ENCODE measurements around the gene TXNDC11. TPM values are rescaled to one million over a fixed set of nuclear protein-coding genes. Genes with fewer than 3 reads are reported as not detected.

Gene TXNDC11
- total and polyA plus RNA-seq, 9 of the 15 experiments (the other 6 are each of a cell fraction or from before 2014, with no cell fraction given), result 0.66 to 32.6 (median 26.2) TPM

DNA sequence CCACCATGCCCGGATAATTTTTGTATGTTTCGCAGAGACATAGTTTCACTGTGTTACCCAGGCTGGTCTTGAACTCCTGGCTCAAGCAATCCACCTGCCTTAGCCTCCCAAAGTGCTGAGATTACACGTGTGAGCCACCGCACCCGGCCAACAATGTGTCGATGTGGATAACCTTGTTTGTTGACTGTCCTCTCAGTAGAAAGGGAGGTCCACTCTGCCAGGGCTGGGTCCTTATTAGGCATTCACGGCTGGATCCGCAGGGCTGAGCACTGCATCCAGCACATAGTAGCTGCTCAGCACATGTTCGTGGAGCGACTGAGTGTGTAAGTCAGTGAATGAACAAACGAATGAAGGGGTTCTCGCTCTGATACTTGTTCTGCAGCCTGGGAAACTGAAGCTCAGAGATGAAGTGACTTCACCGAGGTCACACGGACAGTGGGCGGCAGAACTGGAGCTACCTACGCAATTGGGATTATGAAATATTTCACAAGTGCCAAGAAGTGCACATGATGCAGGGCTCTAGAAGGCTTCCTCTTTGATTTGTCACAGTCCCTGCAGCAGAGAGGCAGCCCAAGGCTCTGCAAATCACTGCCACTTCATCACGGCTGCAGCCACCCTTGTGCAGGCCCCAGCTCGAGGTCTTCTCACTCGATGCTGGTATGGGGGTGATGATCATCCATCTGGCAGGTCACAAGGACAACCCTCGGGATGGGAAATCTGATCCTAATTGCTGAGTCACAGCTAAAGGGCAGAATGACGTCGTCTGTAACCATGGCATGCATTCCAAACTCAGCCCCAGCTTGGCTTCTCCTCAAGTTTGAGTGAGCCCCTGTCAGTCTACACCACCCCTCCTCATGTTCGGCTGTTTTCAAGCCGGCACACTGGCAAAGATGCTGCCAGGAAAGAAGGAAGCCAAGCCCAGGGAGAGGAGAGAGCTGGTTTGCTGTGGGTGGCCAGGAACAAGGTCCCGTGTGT is 102.4 kb downstream of the TXNDC11 start (continued):
- TF ChIP-seq CXXC5 (CRISPR knock-in tag; IDR thresholded peaks at IDR 0.05) (0 out of 2 replicates have a peak, but pooled peaks have one; percentile 14), C11orf30 (IDR thresholded peaks at IDR 0.05; ENCODE audit: low read depth) (peak; percentile 92), MAFG (tag; conservative IDR thresholded peaks at IDR 0.05) (peak; percentile 96), BHLHE40 (IDR thresholded peaks at IDR 0.05; ENCODE audit: low read length) (peak; percentile 73), PHTF2 (CRISPR knock-in tag; IDR thresholded peaks at IDR 0.05) (no peak), ZNF589 (CRISPR knock-in tag; IDR thresholded peaks at IDR 0.05; ENCODE audit: low read depth) (0 out of 2 replicates have a peak, but pooled peaks have one; percentile 42), YBX1 (IDR thresholded peaks at IDR 0.05) (no peak), EGR1 (conservative IDR thresholded peaks at IDR 0.05) (peak; percentile 69), EHMT2 (IDR thresholded peaks at IDR 0.05) (no peak), CEBPB (tag; IDR thresholded peaks at IDR 0.05) (peak; percentile 93), TOE1 (IDR thresholded peaks at IDR 0.05; ENCODE audit: borderline replicate concordance) (peak; percentile 42; the same call in 1 of the 2 replicates), TOE1 (CRISPR knock-in tag; IDR thresholded peaks at IDR 0.05; ENCODE audit: borderline replicate concordance, low read depth) (no peak)
- TF ChIP-seq, protein P1, sequence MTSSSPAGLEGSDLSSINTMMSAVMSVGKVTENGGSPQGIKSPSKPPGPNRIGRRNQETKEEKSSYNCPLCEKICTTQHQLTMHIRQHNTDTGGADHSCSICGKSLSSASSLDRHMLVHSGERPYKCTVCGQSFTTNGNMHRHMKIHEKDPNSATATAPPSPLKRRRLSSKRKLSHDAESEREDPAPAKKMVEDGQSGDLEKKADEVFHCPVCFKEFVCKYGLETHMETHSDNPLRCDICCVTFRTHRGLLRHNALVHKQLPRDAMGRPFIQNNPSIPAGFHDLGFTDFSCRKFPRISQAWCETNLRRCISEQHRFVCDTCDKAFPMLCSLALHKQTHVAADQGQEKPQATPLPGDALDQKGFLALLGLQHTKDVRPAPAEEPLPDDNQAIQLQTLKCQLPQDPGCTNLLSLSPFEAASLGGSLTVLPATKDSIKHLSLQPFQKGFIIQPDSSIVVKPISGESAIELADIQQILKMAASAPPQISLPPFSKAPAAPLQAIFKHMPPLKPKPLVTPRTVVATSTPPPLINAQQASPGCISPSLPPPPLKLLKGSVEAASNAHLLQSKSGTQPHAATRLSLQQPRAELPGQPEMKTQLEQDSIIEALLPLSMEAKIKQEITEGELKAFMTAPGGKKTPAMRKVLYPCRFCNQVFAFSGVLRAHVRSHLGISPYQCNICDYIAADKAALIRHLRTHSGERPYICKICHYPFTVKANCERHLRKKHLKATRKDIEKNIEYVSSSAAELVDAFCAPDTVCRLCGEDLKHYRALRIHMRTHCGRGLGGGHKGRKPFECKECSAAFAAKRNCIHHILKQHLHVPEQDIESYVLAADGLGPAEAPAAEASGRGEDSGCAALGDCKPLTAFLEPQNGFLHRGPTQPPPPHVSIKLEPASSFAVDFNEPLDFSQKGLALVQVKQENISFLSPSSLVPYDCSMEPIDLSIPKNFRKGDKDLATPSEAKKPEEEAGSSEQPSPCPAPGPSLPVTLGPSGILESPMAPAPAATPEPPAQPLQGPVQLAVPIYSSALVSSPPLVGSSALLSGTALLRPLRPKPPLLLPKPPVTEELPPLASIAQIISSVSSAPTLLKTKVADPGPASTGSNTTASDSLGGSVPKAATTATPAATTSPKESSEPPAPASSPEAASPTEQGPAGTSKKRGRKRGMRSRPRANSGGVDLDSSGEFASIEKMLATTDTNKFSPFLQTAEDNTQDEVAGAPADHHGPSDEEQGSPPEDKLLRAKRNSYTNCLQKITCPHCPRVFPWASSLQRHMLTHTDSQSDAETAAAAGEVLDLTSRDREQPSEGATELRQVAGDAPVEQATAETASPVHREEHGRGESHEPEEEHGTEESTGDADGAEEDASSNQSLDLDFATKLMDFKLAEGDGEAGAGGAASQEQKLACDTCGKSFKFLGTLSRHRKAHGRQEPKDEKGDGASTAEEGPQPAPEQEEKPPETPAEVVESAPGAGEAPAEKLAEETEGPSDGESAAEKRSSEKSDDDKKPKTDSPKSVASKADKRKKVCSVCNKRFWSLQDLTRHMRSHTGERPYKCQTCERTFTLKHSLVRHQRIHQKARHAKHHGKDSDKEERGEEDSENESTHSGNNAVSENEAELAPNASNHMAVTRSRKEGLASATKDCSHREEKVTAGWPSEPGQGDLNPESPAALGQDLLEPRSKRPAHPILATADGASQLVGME (CRISPR knock-in tag; IDR thresholded peaks at IDR 0.05), result peak; percentile 52; the same call in 1 of the 2 replicates
